Measurements from ENCODE around the gene IL15RA. TPM values are rescaled to one million over a fixed set of nuclear protein-coding genes. Genes with fewer than 3 reads are reported as not detected.

The IL15RA gene
- total RNA-seq, 4 donors from 2014 or later, result 14.4 to 62.2 (median 23.8) TPM

DNA sequence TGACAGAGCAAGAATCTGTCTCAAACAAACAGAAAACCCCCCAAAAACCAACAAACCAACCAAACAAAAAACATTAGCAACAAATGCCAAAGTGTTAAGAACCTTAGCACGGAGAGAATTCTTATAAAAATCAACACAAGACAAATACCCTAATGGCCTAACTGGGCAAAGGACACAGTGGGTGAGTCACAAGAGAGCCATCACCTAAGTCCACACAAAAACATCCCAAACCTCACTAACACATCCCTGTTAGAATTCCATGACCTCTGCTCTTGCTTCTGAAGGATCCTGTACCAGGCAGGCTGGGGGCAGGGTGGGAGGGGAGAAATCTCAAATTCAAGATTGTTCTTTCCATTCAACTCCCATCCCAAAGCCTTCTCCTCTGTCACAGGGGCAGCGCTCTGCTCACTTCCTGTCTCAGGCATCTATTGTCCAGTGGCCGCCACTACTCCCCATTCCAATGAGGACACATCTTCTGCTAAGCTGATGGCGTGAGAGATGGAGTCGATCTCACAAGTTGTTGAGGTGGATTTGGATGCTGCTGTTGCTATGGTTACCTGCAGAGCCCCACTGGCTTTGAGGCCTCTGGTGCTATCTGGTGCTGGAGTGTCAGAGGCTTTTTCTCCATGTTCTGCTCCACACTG, 9.2 kb downstream of the IL15RA start:
- TF ChIP-seq CTCF (IDR thresholded peaks at IDR 0.05; ENCODE audit: low read depth), result no peak

- no peak for TF ChIP-seq CTCF (IDR thresholded peaks at IDR 0.05; ENCODE audit: low read depth)
Measured at GRCh38 chr10:5965266-5965665, 12.1 kb downstream of the IL15RA start.

DNA sequence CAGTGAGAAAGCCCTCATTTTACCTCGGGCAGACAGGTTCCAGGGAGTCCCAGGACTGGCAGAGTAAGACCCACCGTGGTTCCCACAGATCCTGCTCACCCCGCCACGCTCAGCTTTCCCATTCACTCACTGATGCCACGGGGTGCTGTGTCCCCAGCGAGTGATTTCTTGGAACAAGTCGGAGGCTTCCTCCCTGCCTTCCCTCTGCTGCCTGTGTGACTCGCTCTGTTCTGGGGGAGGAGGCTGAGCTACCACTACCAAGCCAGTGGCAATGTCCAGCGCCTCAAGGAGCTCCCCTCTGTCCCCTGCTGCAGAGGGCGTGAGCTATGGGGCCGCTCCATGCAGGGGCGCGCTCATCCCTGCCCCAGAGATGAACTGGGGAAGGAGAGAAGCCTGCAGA, 12.6 kb downstream of the IL15RA start:
- TF ChIP-seq CTCF (IDR thresholded peaks at IDR 0.05; ENCODE audit: low read depth), result no peak

DNA sequence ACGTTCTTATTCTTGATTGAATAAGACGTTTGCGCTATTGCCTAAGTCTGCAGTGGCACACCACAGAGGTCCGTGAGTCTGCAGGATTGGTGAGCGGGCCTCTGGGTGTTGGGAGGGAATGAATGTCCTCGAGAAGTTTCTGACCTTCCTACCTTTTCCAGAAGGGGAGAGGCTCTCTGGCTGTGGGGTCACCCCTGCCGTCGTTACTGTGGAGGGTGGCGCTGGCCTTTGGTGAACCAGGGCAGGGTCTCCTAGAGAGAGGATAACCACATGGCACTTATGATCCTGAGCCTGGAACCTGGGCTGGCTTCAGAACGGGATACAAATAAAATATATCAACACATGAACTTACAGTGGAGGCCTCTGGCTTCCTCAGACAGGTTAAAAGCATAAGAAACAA, 13.8 kb downstream of the IL15RA start:
- TF ChIP-seq CTCF (IDR thresholded peaks at IDR 0.05; ENCODE audit: low read depth), result no peak

DNA sequence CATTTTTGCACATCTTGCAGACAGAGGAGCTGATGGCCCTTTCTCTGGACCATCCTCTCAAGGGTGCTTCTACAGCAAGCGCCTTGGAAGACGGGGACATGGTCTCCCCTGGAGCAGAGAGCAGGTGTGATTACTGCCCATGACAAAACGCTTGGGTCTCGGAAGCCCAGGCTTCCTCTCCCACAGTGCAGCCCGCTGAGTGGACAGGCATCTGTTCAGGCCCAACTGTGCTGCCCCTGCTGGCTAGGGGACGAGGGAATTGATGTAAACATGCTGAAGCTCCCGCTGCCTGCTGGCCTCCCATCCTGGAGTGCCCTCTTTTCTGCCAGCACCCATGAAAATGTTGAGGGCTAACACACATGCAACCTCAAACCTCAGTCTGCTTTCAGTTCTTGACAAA, 14.3 kb downstream of the IL15RA start:
- TF ChIP-seq CTCF (IDR thresholded peaks at IDR 0.05; ENCODE audit: low read depth), result no peak

- no peak for TF ChIP-seq CTCF (IDR thresholded peaks at IDR 0.05; ENCODE audit: low read depth)
Measured at GRCh38 chr10:5961405-5962100, 15.8 kb downstream of the IL15RA start.

DNA sequence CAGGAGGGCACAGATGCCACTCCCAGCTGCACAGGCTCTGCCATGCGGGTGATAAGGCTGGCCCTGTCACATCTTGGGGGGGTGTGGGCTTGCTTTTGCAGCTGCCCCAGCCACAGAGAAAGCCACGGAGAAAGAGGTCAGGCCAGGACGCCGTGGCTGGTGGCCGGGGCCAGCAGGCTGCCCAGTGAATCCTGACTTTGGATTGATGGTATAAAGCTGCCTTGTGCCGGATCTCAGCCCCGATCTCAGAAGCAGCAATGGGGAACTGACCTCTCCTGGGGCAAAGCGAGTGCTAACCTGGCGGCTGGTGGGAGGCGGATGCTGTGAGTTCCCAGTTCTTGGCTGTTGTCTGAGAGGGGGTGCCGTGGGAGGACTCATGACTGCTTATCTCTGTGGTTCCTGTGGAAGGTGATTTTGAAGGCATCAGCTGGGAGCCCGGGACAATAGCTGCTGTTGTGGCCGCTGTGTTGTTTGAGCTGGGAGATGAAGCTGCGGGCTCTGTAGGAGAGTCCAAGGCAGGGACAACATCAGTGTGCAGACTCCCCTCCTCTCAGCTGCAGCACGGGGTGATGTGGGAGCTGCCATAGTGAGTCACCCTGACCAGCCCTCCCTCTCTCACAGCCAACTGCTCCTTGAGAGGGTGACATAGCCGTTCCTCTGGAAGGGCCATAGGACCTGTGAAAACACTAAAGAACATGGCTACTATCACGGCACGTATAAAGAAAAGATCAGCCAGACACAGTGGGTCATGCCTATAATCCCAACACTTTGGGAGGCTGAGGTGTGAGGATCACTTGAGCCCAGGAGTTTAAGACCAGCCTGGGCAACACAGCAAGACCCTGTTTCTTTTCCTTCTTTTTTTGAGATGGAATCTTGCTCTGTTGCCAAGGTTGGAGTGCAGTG, 17.0 kb downstream of the IL15RA start:
- TF ChIP-seq CTCF (IDR thresholded peaks at IDR 0.05; ENCODE audit: low read depth), result no peak

All from subcutaneous adipose tissue (tissue), 4 donors.